ENCODE data around the gene ZNF528.

The ZNF528 gene

GRCh38 chr19:52397310-52398080 lies at the start of gene ZNF528:
ZNF528 (plus strand) TSS chr19:52397849; CDS start chr19:52402014, 4,165 bp downstream.
- TF ChIP-seq ISL1 (CRISPR knock-in tag; IDR thresholded peaks at IDR 0.05) (no peak), BACH2 (CRISPR knock-in tag; IDR thresholded peaks at IDR 0.05; ENCODE audit: borderline replicate concordance) (no peak), PATZ1 (CRISPR knock-in tag; IDR thresholded peaks at IDR 0.05; ENCODE audit: borderline replicate concordance) (no peak), ESRRG (CRISPR knock-in tag; IDR thresholded peaks at IDR 0.05) (no peak), ZNF70 (CRISPR knock-in tag; IDR thresholded peaks at IDR 0.05) (no peak)

DNA sequence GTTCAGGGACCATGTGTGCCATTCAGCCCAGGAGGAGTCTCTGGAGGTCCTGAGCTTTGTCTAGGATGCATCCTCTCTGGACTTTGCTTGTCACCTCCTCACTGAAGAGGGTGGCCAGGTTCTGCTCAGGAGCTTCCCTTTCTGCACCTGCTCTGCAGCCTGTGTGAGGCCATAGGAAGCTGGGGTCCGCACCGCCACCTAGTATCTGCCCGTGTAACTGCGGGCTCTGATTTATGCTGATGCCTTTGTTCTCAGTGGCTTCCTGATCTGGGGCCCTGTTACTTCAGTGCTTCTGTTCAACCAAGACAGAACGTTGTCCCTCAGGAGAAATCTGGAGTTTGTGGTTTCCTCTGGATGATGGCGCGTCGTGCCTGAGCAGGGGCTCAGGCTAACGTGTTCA lies 46.1 kb upstream of the ZNF528 start:
- TF ChIP-seq ARNTL (CRISPR knock-in tag; IDR thresholded peaks at IDR 0.05; ENCODE audit: borderline replicate concordance, low read depth) (no peak), SNAI2 (CRISPR knock-in tag; IDR thresholded peaks at IDR 0.05) (no peak), TCF4 (CRISPR knock-in tag; IDR thresholded peaks at IDR 0.05; ENCODE audit: borderline replicate concordance) (no peak), ZNF70 (CRISPR knock-in tag; IDR thresholded peaks at IDR 0.05) (no peak), GLIS3 (CRISPR knock-in tag; IDR thresholded peaks at IDR 0.05) (no peak), ISL1 (CRISPR knock-in tag; IDR thresholded peaks at IDR 0.05) (no peak), OSR1 (CRISPR knock-in tag; IDR thresholded peaks at IDR 0.05) (no peak), ZFP3 (CRISPR knock-in tag; IDR thresholded peaks at IDR 0.05) (no peak)
- TF ChIP-seq, protein P1, sequence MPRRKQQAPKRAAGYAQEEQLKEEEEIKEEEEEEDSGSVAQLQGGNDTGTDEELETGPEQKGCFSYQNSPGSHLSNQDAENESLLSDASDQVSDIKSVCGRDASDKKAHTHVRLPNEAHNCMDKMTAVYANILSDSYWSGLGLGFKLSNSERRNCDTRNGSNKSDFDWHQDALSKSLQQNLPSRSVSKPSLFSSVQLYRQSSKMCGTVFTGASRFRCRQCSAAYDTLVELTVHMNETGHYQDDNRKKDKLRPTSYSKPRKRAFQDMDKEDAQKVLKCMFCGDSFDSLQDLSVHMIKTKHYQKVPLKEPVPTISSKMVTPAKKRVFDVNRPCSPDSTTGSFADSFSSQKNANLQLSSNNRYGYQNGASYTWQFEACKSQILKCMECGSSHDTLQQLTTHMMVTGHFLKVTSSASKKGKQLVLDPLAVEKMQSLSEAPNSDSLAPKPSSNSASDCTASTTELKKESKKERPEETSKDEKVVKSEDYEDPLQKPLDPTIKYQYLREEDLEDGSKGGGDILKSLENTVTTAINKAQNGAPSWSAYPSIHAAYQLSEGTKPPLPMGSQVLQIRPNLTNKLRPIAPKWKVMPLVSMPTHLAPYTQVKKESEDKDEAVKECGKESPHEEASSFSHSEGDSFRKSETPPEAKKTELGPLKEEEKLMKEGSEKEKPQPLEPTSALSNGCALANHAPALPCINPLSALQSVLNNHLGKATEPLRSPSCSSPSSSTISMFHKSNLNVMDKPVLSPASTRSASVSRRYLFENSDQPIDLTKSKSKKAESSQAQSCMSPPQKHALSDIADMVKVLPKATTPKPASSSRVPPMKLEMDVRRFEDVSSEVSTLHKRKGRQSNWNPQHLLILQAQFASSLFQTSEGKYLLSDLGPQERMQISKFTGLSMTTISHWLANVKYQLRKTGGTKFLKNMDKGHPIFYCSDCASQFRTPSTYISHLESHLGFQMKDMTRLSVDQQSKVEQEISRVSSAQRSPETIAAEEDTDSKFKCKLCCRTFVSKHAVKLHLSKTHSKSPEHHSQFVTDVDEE (CRISPR knock-in tag; IDR thresholded peaks at IDR 0.05): no peak
- TF ChIP-seq, protein P2, sequence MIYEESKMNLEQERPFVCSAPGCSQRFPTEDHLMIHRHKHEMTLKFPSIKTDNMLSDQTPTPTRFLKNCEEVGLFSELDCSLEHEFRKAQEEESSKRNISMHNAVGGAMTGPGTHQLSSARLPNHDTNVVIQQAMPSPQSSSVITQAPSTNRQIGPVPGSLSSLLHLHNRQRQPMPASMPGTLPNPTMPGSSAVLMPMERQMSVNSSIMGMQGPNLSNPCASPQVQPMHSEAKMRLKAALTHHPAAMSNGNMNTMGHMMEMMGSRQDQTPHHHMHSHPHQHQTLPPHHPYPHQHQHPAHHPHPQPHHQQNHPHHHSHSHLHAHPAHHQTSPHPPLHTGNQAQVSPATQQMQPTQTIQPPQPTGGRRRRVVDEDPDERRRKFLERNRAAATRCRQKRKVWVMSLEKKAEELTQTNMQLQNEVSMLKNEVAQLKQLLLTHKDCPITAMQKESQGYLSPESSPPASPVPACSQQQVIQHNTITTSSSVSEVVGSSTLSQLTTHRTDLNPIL (CRISPR knock-in tag; IDR thresholded peaks at IDR 0.05; ENCODE audit: low read depth): no peak
- TF ChIP-seq, protein P3, sequence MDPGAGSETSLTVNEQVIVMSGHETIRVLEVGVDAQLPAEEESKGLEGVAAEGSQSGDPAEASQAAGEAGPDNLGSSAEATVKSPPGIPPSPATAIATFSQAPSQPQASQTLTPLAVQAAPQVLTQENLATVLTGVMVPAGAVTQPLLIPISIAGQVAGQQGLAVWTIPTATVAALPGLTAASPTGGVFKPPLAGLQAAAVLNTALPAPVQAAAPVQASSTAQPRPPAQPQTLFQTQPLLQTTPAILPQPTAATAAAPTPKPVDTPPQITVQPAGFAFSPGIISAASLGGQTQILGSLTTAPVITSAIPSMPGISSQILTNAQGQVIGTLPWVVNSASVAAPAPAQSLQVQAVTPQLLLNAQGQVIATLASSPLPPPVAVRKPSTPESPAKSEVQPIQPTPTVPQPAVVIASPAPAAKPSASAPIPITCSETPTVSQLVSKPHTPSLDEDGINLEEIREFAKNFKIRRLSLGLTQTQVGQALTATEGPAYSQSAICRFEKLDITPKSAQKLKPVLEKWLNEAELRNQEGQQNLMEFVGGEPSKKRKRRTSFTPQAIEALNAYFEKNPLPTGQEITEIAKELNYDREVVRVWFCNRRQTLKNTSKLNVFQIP (CRISPR knock-in tag; IDR thresholded peaks at IDR 0.05; ENCODE audit: borderline replicate concordance, low read depth): no peak
- ATAC-seq: no peak

More at GRCh38 chr19:52397310-52398080, at the start of gene ZNF528:
- peak; percentile 100 for ATAC-seq

GRCh38 chr19:52366414-52366824 lies 31.2 kb upstream of the ZNF528 start:
- no peak for ATAC-seq
- no peak for TF ChIP-seq PATZ1 (CRISPR knock-in tag; IDR thresholded peaks at IDR 0.05; ENCODE audit: borderline replicate concordance)
- TF ChIP-seq PPARA (CRISPR knock-in tag; IDR thresholded peaks at IDR 0.05; ENCODE audit: borderline replicate concordance): no peak
- no peak for TF ChIP-seq ARNTL (CRISPR knock-in tag; IDR thresholded peaks at IDR 0.05; ENCODE audit: borderline replicate concordance, low read depth)
- TF ChIP-seq ZNF8 (CRISPR knock-in tag; IDR thresholded peaks at IDR 0.05): no peak
- TF ChIP-seq ZNF565 (CRISPR knock-in tag; conservative IDR thresholded peaks at IDR 0.05; ENCODE audit: low read depth): no peak
- no peak for TF ChIP-seq TOX (CRISPR knock-in tag; IDR thresholded peaks at IDR 0.05; ENCODE audit: borderline replicate concordance)
- no peak for TF ChIP-seq ZFP30 (CRISPR knock-in tag; IDR thresholded peaks at IDR 0.05)
- no peak for TF ChIP-seq ZFP3 (CRISPR knock-in tag; IDR thresholded peaks at IDR 0.05)
- TF ChIP-seq, protein P4, sequence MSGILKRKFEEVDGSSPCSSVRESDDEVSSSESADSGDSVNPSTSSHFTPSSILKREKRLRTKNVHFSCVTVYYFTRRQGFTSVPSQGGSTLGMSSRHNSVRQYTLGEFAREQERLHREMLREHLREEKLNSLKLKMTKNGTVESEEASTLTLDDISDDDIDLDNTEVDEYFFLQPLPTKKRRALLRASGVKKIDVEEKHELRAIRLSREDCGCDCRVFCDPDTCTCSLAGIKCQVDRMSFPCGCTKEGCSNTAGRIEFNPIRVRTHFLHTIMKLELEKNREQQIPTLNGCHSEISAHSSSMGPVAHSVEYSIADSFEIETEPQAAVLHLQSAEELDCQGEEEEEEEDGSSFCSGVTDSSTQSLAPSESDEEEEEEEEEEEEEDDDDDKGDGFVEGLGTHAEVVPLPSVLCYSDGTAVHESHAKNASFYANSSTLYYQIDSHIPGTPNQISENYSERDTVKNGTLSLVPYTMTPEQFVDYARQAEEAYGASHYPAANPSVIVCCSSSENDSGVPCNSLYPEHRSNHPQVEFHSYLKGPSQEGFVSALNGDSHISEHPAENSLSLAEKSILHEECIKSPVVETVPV (CRISPR knock-in tag; IDR thresholded peaks at IDR 0.05): no peak
- TF ChIP-seq BACH2 (CRISPR knock-in tag; IDR thresholded peaks at IDR 0.05; ENCODE audit: borderline replicate concordance): no peak
- no peak for TF ChIP-seq RARB (CRISPR knock-in tag; IDR thresholded peaks at IDR 0.05)
- TF ChIP-seq, protein P1 (CRISPR knock-in tag; IDR thresholded peaks at IDR 0.05): no peak
- TF ChIP-seq, protein P2 (CRISPR knock-in tag; IDR thresholded peaks at IDR 0.05; ENCODE audit: low read depth): no peak

Data from SK-N-SH treated with all-trans-retinoic acid at 6 μM for 48 hours (cell line).